Activated CD4-positive, alpha-beta T cell treated with anti-CD3 and anti-CD28 coated beads for 36 hours (primary cell): ENCODE data around the gene CRABP2. TPM values are rescaled to one million over a fixed set of nuclear protein-coding genes. Genes with fewer than 3 reads are reported as not detected.

ENCODE experiments used
- ATAC-seq: fragments of 200-7000 bp; cut with Tn5 transposase; one replicate; pipeline ENCODE4 v1.10.0; 2021; ENCODE audit warnings: mild to moderate bottlenecking, moderate library complexity
- CTCF ChIA-PET: fragments of 350-600 bp; sonication (Branson Sonifier 250); formaldehyde crosslinking; loops from one replicate; lab custom pipeline; 2021; ENCODE audit warnings: antibody characterized with exemption; lab: Charles Lee
- POLR2A ChIA-PET: fragments of 350-600 bp; sonication (Branson Sonifier 250); formaldehyde crosslinking; loops from one replicate; lab custom pipeline; 2021; ENCODE audit warnings: antibody characterized with exemption, inconsistent platforms; lab: Charles Lee
- DNase-seq: peaks from one replicate; pipeline ENCODE4 v3.0.0-alpha.2; 2020
- H3K27ac Mint-ChIP-seq: one replicate; pipeline ENCODE4 v1.8.0; 2021; ENCODE audit warnings: mixed read lengths
- H3K27me3 Mint-ChIP-seq: one replicate; pipeline ENCODE4 v1.8.0; 2021; ENCODE audit warnings: mixed read lengths
- H3K36me3 Mint-ChIP-seq: one replicate; pipeline ENCODE4 v1.8.0; 2021; ENCODE audit warnings: low read depth, mixed read lengths
- H3K4me1 Mint-ChIP-seq: one replicate; pipeline ENCODE4 v1.8.0; 2021; ENCODE audit warnings: mixed read lengths
- H3K4me3 Mint-ChIP-seq: one replicate; pipeline ENCODE4 v1.8.0; 2021; ENCODE audit warnings: mild to moderate bottlenecking, moderate library complexity, mixed read lengths
- H3K9me3 Mint-ChIP-seq: one replicate; pipeline ENCODE4 v1.8.0; 2021; ENCODE audit warnings: low read depth, mixed read lengths
- intact Hi-C, 2 experiments: fragments of 100-400 bp; cut with DNase I in 1 of 2; cut with micrococcal nuclease in 1 of 2; formaldehyde crosslinking; loops; one replicate each; pipeline versions ENCODE4 v1.14.2 to v1.15.1; 2022 to 2024; cut with DNase I, micrococcal nuclease
- total RNA-seq, 2 experiments: library from RNA; stranded (reverse); gene quantifications; one replicate each; pipeline ENCODE4 v1.2.3, GENCODE V29; 2021

Gene CRABP2
- total RNA-seq, result under 1 TPM; 0.88 to 0.98 TPM

DNA sequence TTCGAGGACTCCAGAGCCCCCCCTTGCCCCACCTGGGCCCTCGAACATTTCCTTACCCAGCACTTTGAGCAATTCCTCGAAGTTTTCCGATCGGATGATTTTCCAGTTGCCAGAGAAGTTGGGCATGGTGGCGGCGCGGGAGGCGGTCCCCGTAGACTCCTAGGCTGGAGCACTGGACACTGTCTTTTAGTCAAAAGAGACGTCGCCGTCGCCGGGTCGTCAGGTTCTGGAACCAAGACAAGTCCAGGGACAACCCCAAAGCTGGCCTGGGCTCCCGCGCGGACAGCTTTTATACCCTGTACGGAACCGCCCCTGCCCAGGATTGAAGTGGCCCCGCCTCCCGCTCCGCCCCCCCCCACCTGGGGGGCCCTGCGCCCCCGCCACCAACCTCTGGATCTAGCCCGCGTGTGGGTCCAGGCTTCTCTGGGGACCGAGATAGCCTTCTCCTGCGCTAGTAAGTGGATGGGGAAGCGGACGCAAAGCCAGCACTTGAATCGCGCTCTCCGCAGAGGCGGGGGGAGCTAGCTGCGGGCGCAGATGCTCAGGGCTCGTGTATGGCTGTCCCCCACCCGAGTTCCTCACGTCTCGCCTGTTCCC is at the start of gene CRABP2:
Gene CRABP2, minus strand, starts transcription at position 263 of the 597 bp plus-strand sequence. Its CDS starts 137 bp downstream, at position 126.
- H3K4me1 Mint-ChIP-seq, result peaks cover 24% of the 10 kb centered on the region

DNA sequence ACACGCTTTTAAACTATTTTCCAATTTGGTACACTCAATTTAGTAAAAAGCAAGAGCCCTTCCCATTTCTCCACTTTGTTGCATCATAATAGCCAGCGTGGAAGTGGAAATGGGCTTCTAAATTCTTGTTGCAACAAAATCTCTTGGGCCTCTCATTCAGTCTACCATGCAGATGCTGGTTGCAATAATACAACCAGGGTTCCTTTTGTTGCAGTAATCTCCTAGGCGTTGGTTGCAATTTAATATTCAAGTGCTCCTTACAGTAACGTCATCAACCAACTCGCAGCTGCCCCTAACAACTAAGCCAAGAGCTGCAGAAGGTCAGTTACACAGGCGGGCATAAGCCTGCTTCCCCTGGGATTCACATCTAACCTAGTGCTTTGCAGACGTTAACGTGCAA is 48.8 kb upstream of the CRABP2 start:
- ChIA-PET CTCF (interaction anchor here (6.3 kb wide), 1 partner anchor 27 kb away, joined by 79 read pairs; the partner anchor contains the start of genes ISG20L2 and METTL25B), POLR2A (no interaction called here)
- Mint-ChIP-seq H3K36me3 (peaks cover 17% of the 10 kb centered on the region), H3K27me3 (no peaks in the 10 kb centered on the region), H3K9me3 (no peaks in the 10 kb centered on the region), H3K4me3 (no peak overlapping the region), H3K4me1 (peaks cover 12% of the 10 kb centered on the region), H3K27ac (no peak overlapping the region)
- ATAC-seq (no peak), DNase-seq (no peak)
- intact Hi-C loops, result no loop called here

More for the DNA sequence above, at the start of gene CRABP2:
- no peaks in the 10 kb centered on the region for H3K36me3 Mint-ChIP-seq
- H3K4me3 Mint-ChIP-seq, result peak within 1 kb of the TSS; percentile 71
- no peaks in the 10 kb centered on the region for H3K9me3 Mint-ChIP-seq
- DNase-seq (peak; percentile 47), ATAC-seq (peak; percentile 40)
- POLR2A ChIA-PET, result interaction anchor here (0.6 to 0.8 kb wide), 2 partner anchors 15 to 100 kb away, joined by 3 to 4 read pairs; no protein-coding TSS in a partner anchor
- H3K27me3 Mint-ChIP-seq, result peaks cover 22% of the 10 kb centered on the region
- CTCF ChIA-PET, result interaction anchor here (0.6 to 11.2 kb wide), 22 partner anchors 8 to 223 kb away, joined by 3 to 186 read pairs (median 8); partner anchors contain the start of genes HAPLN2, HDGF, ISG20L2 and METTL25B
- intact Hi-C loops, result loop anchor here (1.0 to 5.0 kb wide), 4 partner anchors 16 to 78 kb away; no protein-coding TSS in a partner anchor
- H3K27ac Mint-ChIP-seq, result peak within 1 kb of the TSS; percentile 58

DNA sequence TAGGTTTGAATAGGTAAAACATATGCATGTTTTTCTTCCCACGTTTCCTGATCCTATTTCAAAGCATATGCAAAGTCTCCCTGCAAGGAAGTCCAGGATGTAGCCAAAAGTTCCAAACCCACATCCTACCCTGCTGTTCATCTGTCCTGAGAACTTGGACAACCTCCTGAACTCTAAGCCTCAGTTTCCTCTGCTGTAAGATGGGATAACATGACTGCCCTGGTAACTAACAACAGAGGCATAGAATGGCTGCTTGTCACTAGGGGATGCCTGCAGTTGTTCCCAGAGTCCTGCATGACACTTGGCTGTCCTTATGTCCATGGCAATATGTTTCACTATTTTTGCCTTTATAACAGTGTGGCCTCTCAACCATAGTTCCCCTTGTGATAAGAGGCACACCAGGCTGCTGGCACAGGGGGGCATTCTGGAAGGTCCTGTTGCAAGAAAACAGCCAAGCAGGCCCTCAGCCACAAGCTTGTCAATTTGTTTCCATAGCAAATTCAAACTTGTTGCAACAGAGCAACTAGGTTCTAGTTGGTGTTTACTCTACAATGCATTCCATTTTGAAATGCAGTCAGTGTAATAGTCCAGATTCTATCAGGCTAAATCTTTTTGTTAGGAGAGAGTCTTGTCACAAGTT is 47.6 kb upstream of the CRABP2 start:
- peak overlapping the region; percentile 98 for H3K4me3 Mint-ChIP-seq
- H3K36me3 Mint-ChIP-seq, result peaks cover 28% of the 10 kb centered on the region
- intact Hi-C loops, result no loop called here
- ChIA-PET POLR2A (interaction anchor here (0.7 to 2.8 kb wide), 5 partner anchors 9 to 332 kb away, joined by 3 to 26 read pairs (median 20); partner anchors contain the start of genes ISG20L2, METTL25B, MRPL24 and PRCC), CTCF (interaction anchor here (0.6 to 6.3 kb wide), 12 partner anchors 9 to 152 kb away, joined by 3 to 79 read pairs (median 4); partner anchors contain the start of genes ISG20L2, METTL25B, MRPL24 and PRCC)
- DNase-seq (no peak), ATAC-seq (no peak)
- no peaks in the 10 kb centered on the region for H3K9me3 Mint-ChIP-seq
- H3K4me1 Mint-ChIP-seq, result peaks cover 25% of the 10 kb centered on the region
- H3K27me3 Mint-ChIP-seq, result no peaks in the 10 kb centered on the region
- peak overlapping the region; percentile 80 for H3K27ac Mint-ChIP-seq

DNA sequence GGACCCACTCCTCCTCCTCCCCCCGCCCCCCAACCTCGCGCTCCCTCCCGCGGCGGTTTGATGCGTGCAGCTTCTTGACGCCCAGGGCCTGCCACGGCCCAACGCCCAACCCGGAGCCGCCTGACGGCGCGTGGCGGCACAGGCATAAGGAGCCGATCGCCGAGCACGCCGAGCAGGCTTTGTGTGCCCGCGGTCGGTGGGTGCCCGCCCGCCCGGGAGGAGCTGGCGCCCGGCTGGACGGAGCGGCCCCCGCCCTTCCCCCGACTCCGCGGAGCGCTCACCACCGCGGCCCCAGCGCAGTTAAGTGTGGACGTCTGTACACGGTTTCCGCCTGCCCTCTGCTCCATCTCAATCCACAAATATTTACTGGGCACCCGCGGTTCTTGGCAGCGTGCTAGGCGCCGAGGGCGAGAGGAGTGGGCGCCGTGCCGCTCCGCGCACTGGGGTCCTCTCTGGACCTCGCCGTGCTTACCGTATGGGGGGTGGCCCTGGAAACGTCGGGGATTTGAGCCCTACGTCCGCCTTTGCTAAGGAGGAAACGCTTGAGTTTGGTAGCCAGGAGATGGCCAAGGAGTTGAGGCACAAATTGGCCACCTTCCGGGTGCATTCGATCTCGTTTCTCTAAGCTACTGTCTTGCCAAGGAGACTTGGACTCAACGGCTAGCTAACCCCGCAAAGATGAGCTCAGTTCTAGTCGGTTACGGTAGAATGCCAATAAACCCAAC is 46.5 kb upstream of the CRABP2 start:
- no peaks in the 10 kb centered on the region for H3K9me3 Mint-ChIP-seq
- no peaks in the 10 kb centered on the region for H3K27me3 Mint-ChIP-seq
- H3K27ac Mint-ChIP-seq, result peak overlapping the region; percentile 93
- H3K36me3 Mint-ChIP-seq, result peaks cover 33% of the 10 kb centered on the region
- intact Hi-C loops, result loop anchor here (1.0 kb wide), 5 partner anchors 11 to 251 kb away; partner anchors contain the start of genes MRPL24 (in 2 of the 2), PRCC (in 2 of the 2), ISG20L2 (in 1 of the 2) and METTL25B (in 1 of the 2)
- peaks cover 33% of the 10 kb centered on the region for H3K4me1 Mint-ChIP-seq
- POLR2A ChIA-PET, result interaction anchor here (0.7 to 2.8 kb wide), 11 partner anchors 8 to 331 kb away, joined by 3 to 26 read pairs (median 3); partner anchors contain the start of genes ISG20L2, METTL25B, MRPL24 and PRCC
- ATAC-seq (peak; percentile 81), DNase-seq (peak; percentile 99)
- peak overlapping the region; percentile 98 for H3K4me3 Mint-ChIP-seq
- CTCF ChIA-PET, result interaction anchor here (0.6 to 6.3 kb wide), 12 partner anchors 10 to 151 kb away, joined by 3 to 79 read pairs (median 4); partner anchors contain the start of genes CRABP2, ISG20L2, METTL25B and MRPL24

DNA sequence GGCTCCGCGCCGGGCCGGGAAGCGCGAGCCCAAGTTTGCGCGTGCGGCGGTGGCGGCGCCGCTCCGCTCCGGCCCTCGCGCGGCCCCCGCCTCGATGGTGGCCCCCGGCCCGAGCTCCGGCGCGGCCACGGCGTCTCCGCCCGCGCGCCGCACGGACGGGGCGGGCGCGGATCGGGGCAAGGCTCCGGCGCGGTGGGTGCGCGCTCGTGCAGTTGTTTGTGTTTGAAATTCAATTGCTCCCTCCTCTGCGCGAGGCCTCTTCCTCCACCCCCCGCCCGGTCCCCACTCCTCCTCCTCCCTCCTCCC is 46.0 kb upstream of the CRABP2 start, which contains the start of gene HDGF:
Gene HDGF, minus strand, starts transcription at position 225 of the 306 bp plus-strand sequence. CDS start 246 bp downstream, outside the sequence.
- intact Hi-C loops, result loop anchor here (1.0 kb wide), 5 partner anchors 10 to 250 kb away; partner anchors contain the start of genes MRPL24 (in 2 of the 2), PRCC (in 2 of the 2), ISG20L2 (in 1 of the 2) and METTL25B (in 1 of the 2)
- H3K4me1 Mint-ChIP-seq, result peaks cover 39% of the 10 kb centered on the region
- POLR2A ChIA-PET, result interaction anchor here (0.9 to 2.8 kb wide), 7 partner anchors 9 to 23 kb away, joined by 3 to 26 read pairs (median 5); partner anchors contain the start of genes ISG20L2, METTL25B, MRPL24 and PRCC
- H3K9me3 Mint-ChIP-seq, result no peaks in the 10 kb centered on the region
- no peak for ATAC-seq
- H3K27ac Mint-ChIP-seq, result peak within 1 kb of the TSS; percentile 96
- CTCF ChIA-PET, result interaction anchor here (1.0 to 6.3 kb wide), 5 partner anchors 9 to 46 kb away, joined by 3 to 79 read pairs (median 16); partner anchors contain the start of genes CRABP2, ISG20L2, METTL25B and MRPL24
- H3K36me3 Mint-ChIP-seq, result peaks cover 33% of the 10 kb centered on the region
- no peak for DNase-seq
- H3K27me3 Mint-ChIP-seq, result no peaks in the 10 kb centered on the region
- H3K4me3 Mint-ChIP-seq, result peak within 1 kb of the TSS; percentile 98

DNA sequence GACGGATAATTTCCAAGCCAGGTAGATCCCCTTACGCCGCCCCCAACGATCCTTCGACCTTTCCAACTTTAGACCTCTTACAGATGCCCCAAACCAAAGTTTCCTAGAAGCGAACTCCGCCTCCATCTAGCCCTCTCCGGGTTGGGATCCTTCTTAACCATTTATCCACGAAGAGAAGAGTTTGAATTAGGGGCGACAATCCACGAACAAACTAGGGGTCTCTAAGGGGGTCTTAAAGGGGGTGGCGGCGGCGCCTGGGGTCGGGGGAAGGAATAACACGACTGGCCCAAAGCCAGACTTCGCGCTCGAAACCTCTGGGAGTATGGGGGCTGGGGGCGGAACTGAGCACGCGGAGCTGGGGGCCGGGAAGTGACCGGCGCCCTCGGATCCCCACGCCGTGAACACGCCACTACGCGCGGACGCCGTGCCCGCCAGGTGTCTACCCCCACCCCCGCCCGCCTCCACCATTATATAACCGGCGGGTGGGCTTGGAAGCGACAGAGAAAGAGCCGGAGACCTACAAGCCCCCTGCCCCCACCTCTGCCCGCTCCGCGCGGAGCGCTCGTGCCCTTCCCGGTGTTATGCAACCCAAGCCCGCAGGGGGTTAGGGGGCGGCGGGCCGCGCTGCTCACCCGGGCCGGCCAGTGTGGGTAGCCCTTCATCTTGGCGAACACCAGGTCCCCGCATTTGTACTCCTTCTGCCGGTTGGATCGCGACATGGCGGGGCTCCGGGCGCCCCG is 45.5 kb upstream of the CRABP2 start:
- Mint-ChIP-seq H3K4me3 (peak overlapping the region; percentile 98), H3K4me1 (peaks cover 44% of the 10 kb centered on the region), H3K36me3 (peaks cover 35% of the 10 kb centered on the region), H3K9me3 (no peaks in the 10 kb centered on the region), H3K27me3 (no peaks in the 10 kb centered on the region), H3K27ac (peak overlapping the region; percentile 96)
- DNase-seq (peak; percentile 61), ATAC-seq (peak; percentile 6)
- CTCF ChIA-PET, result interaction anchor here (1.0 to 6.3 kb wide), 5 partner anchors 9 to 45 kb away, joined by 3 to 79 read pairs (median 16); partner anchors contain the start of genes CRABP2, ISG20L2, METTL25B and MRPL24
- intact Hi-C loops, result loop anchor here (1.0 kb wide), 5 partner anchors 10 to 250 kb away; partner anchors contain the start of genes ISG20L2 (in 2 of the 2), METTL25B (in 2 of the 2), MRPL24 (in 2 of the 2) and PRCC (in 2 of the 2)
- POLR2A ChIA-PET, result interaction anchor here (0.6 to 2.8 kb wide), 8 partner anchors 8 to 34 kb away, joined by 3 to 26 read pairs (median 4); partner anchors contain the start of genes ISG20L2, METTL25B, MRPL24 and PRCC

DNA sequence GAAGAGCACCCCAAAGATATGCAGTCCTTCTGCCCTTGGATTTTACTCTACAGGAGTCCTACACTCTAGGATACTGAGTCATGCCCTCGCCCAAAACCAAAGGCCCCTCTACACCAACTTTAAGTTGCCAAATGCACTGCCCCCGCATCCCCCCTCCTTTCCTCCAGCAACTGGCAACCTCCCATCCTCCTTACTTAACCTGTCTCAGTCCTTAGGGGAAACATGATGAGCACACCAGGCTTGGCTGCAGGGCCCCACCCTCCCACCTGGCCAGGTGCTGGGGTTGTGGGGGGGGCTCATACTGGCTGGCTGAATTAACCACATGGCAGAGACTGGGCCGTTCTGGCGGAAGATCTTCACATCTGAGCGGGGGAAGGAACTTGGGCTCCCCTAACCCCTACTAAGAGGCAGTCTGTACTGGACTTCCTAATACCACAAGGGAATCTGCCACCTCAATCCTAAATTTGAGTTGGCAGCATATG is 44.8 kb upstream of the CRABP2 start:
- Mint-ChIP-seq H3K4me3 (peak overlapping the region; percentile 98), H3K9me3 (no peaks in the 10 kb centered on the region), H3K27me3 (no peaks in the 10 kb centered on the region), H3K36me3 (peaks cover 41% of the 10 kb centered on the region), H3K27ac (peak overlapping the region; percentile 96), H3K4me1 (peaks cover 44% of the 10 kb centered on the region)
- DNase-seq (peak; percentile 71), ATAC-seq (peak; percentile 23)
- POLR2A ChIA-PET, result interaction anchor here (0.6 to 2.8 kb wide), 4 partner anchors 9 to 34 kb away, joined by 3 to 24 read pairs (median 12); partner anchors contain the start of genes MRPL24 and PRCC
- intact Hi-C loops, result loop anchor here in 1 of 2 experiments (1.0 kb wide), 1 partner anchor 22 kb away; the partner anchor contains the start of genes ISG20L2 and METTL25B
- CTCF ChIA-PET, result interaction anchor here (0.7 to 2.8 kb wide), 3 partner anchors 8 to 23 kb away, joined by 3 to 19 read pairs (median 4); partner anchors contain the start of gene MRPL24

DNA sequence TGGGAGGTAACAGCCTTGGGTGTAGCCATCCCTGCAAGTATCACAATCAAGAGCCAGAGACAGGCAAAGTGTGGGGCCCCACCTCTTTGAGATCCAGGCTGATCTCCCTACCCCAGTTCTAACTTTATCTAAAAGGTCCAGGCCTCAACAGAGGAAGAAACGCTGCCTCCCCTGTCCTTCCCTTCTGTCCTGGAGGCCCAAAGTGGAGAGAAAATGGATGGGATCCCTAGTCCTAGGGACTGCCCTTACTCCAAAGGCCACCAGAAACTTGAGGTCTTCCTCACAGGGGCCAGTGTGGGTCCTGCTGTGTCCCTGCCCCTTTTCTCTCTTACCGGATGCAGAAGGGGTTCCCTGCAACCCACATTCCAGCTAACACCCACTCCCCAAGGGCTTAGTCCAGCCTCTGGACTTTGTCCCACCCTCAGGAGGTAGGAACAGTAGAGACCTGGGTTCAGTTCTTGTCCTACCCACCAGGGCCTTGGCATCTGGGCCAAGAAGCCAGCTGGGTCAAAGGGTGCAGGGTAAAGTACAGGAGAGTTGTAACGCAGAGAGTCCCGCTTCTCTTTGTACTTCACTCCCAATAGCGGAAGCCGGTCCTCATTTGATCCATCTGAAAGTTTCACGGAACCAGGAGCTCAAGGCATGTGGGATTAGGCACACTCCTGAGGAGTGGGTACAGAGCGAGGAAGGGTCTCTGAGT is 44.2 kb upstream of the CRABP2 start:
- Mint-ChIP-seq H3K9me3 (no peaks in the 10 kb centered on the region), H3K4me1 (peaks cover 48% of the 10 kb centered on the region), H3K27me3 (no peaks in the 10 kb centered on the region), H3K36me3 (peaks cover 47% of the 10 kb centered on the region), H3K4me3 (peak overlapping the region; percentile 98), H3K27ac (peak overlapping the region; percentile 96)
- intact Hi-C loops, result loop anchor here (1.0 to 10.0 kb wide), 2 partner anchors 21 to 895 kb away; partner anchors contain the start of genes GON4L (in 1 of the 2), ISG20L2 (in 1 of the 2), METTL25B (in 1 of the 2) and SYT11 (in 1 of the 2)
- DNase-seq (no peak), ATAC-seq (no peak)
- ChIA-PET POLR2A (interaction anchor here (0.9 kb wide), 1 partner anchor 23 kb away, joined by 3 read pairs; no protein-coding TSS in a partner anchor), CTCF (interaction anchor here (0.7 to 1.0 kb wide), 2 partner anchors 12 to 23 kb away, joined by 3 to 4 read pairs; no protein-coding TSS in a partner anchor)
